ENCODE measurements around the gene RUFY1.
"Not testable (repeated sequence)": the region's sequence is repeated elsewhere in the genome, so short reads cannot be mapped to it uniquely, and the experiment has no call there.

Gene RUFY1

GRCh38 chr5:179550511-179551342 lies at the start of gene RUFY1:
Gene RUFY1 (plus strand): TSS chr5:179550554. CDS start chr5:179550570, 16 bp downstream.
- DNase-seq: no peak

- DNase-seq: not testable (repeated sequence)
Measured at GRCh38 chr5:179501997-179502396, 48.4 kb upstream of the RUFY1 start.

GRCh38 chr5:179502420-179502819 lies 47.9 kb upstream of the RUFY1 start:
- not testable (repeated sequence) for DNase-seq

GRCh38 chr5:179504191-179504590 lies 46.2 kb upstream of the RUFY1 start:
- DNase-seq: no peak

- DNase-seq: no peak
Measured at GRCh38 chr5:179504600-179505396, 45.6 kb upstream of the RUFY1 start.

- DNase-seq: no peak
Measured at GRCh38 chr5:179505636-179506261, 44.6 kb upstream of the RUFY1 start.

GRCh38 chr5:179509239-179509638 lies 41.1 kb upstream of the RUFY1 start:
- DNase-seq: no peak

GRCh38 chr5:179509845-179510244 lies 40.5 kb upstream of the RUFY1 start:
- no peak for DNase-seq

- DNase-seq: no peak
Measured at GRCh38 chr5:179512452-179513000, 37.8 kb upstream of the RUFY1 start.

- not testable (repeated sequence) for DNase-seq
Measured at GRCh38 chr5:179515501-179515900, 34.9 kb upstream of the RUFY1 start.

- no peak for DNase-seq
Measured at GRCh38 chr5:179516221-179516620, 34.1 kb upstream of the RUFY1 start.

- not testable (repeated sequence) for DNase-seq
Measured at GRCh38 chr5:179517746-179518145, 32.6 kb upstream of the RUFY1 start.

- DNase-seq: not testable (repeated sequence)
Measured at GRCh38 chr5:179518369-179518768, 32.0 kb upstream of the RUFY1 start.

GRCh38 chr5:179519416-179520070 lies 30.8 kb upstream of the RUFY1 start:
- not testable (repeated sequence) for DNase-seq

GRCh38 chr5:179522107-179522506 lies 28.2 kb upstream of the RUFY1 start:
- DNase-seq: not testable (repeated sequence)

GRCh38 chr5:179526978-179527377 lies 23.4 kb upstream of the RUFY1 start:
- DNase-seq: no peak

- no peak for DNase-seq
Measured at GRCh38 chr5:179530069-179530998, 20.0 kb upstream of the RUFY1 start.

- DNase-seq: no peak
Measured at GRCh38 chr5:179533024-179533423, 17.3 kb upstream of the RUFY1 start.

GRCh38 chr5:179533907-179534306 lies 16.4 kb upstream of the RUFY1 start:
- no peak for DNase-seq

- DNase-seq: no peak
Measured at GRCh38 chr5:179534431-179534830, 15.9 kb upstream of the RUFY1 start.

GRCh38 chr5:179536676-179537075 lies 13.7 kb upstream of the RUFY1 start:
- no peak for DNase-seq
